ENCODE results near the gene SRRM1. TPM values are rescaled to one million over a fixed set of nuclear protein-coding genes. Genes with fewer than 3 reads are reported as not detected.

Gene SRRM1
- total RNA-seq, 1 donor from 2014 or later, result 115 TPM

DNA sequence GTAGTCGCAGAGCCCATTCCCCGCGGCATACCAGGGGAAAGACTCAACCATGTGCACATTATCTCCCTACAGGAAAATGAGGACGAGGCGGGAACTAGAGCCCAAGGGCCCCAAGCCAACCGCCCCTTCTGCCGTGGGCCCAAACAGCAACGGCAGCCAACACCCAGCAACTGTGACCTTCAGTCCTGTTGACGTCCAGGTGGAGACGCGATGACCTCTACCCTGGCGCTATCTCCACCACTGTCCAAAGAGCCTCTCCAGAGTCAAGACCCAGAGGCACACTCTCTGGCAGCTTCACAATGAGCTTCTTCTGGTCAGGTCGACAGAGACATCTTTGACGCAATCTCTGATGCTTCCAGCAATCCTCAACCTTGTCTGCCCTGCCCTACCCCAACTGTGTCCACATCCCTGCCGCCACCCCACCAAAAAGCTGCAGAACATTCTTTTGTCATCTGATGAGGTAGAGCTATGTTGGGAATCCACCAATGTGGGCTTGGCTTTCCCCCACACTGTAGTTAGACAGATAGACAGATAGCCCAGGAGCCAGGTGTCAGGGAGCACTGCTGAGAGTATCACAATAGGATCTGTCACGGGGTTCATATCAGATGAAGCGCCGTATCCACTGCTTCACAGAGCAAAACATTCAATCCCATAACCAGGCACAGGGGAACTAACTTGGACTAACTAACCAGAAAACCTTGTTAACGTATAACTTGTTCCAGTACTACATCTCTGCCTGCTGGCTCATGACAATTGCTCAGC, 37.4 kb upstream of the SRRM1 start:
- Histone ChIP-seq H3K4me3 (no peak overlapping the region), H3K27me3 (ENCODE audit: low read depth) (no peaks in the 10 kb centered on the region), H3K27ac (no peak overlapping the region), H3K4me1 (no peaks in the 10 kb centered on the region), H3K9me3 (no peaks in the 10 kb centered on the region), H3K36me3 (no peaks in the 10 kb centered on the region)
- intact Hi-C loops (cut with DNase I), result no loop called here
- ATAC-seq, result no peak
- TF ChIP-seq, protein P1, sequence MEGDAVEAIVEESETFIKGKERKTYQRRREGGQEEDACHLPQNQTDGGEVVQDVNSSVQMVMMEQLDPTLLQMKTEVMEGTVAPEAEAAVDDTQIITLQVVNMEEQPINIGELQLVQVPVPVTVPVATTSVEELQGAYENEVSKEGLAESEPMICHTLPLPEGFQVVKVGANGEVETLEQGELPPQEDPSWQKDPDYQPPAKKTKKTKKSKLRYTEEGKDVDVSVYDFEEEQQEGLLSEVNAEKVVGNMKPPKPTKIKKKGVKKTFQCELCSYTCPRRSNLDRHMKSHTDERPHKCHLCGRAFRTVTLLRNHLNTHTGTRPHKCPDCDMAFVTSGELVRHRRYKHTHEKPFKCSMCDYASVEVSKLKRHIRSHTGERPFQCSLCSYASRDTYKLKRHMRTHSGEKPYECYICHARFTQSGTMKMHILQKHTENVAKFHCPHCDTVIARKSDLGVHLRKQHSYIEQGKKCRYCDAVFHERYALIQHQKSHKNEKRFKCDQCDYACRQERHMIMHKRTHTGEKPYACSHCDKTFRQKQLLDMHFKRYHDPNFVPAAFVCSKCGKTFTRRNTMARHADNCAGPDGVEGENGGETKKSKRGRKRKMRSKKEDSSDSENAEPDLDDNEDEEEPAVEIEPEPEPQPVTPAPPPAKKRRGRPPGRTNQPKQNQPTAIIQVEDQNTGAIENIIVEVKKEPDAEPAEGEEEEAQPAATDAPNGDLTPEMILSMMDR (IDR thresholded peaks at IDR 0.05), result no peak
- DNase-seq, result no peak

DNA sequence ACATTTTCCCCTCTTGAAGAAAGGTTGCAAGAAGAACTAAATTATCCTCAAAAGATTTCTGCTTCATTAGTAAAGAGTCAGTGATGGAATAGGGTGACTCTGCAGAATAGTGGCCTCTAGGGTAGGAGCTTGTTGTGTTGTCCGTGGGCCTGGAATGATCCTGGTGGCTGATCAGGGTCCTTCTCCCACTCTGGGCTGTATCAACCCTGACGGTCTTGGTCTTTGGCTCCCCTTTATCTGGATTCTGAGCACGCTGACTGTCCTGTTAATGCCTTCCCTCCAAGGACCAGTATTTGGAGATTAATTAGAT, 36.9 kb upstream of the SRRM1 start:
- TF ChIP-seq, protein P1 (IDR thresholded peaks at IDR 0.05), result no peak
- Histone ChIP-seq H3K4me1 (no peaks in the 10 kb centered on the region), H3K27ac (no peak overlapping the region), H3K4me3 (no peak overlapping the region), H3K9me3 (no peaks in the 10 kb centered on the region), H3K36me3 (no peaks in the 10 kb centered on the region), H3K27me3 (ENCODE audit: low read depth) (no peaks in the 10 kb centered on the region)
- intact Hi-C loops (cut with DNase I), result no loop called here
- DNase-seq (no peak), ATAC-seq (no peak)

DNA sequence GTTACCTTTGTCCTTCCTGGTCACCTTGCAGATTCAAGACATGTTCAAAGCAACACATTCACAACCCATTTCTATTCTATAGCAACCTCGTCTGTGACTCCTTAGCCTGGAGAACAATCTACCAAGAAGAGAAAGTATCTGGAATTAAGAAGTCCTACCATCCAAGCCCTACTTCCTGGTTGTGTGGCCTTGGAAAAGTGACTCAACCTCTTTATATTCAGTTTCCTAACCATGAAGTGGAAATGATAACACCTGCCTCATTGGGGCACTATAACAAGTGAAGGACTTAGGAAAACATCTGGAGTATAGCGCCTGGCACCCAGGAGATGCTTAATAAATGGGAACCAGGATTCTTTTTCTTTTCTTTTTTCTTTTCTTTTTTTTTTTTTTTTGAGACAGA, 36.5 kb upstream of the SRRM1 start:
- no peak for ATAC-seq
- intact Hi-C loops (cut with DNase I), result no loop called here

DNA sequence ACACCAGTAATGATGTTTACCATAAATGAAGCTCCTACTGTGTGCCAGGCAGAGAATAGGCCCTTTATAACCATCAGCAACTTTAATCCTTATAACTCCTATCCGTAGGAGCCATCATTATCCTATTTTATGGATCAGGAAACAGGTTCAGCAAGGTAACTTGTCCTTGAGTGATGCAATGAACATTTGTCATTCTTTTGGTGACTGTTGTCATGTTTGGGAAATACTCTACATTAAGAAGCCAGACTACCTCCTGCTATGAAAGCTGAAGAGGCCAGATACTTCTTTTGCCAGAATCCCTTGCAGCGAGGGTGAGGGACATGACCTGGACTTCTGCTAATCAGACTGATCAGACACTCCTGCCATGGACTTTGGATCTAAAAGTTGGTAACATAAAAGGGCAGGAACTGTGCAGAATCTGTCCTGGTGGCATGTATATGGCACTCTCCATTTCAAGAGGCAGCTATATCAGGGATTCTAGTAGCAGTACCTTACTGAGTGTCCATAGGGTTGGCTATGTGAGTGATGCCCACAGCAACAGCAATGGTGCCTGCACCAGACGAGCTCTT, 33.1 kb upstream of the SRRM1 start:
- no peak overlapping the region for H3K27ac ChIP-seq
- TF ChIP-seq, protein P1 (IDR thresholded peaks at IDR 0.05), result no peak
- H3K9me3 ChIP-seq, result no peaks in the 10 kb centered on the region
- ATAC-seq (no peak), DNase-seq (no peak)
- H3K36me3 ChIP-seq, result no peaks in the 10 kb centered on the region
- H3K4me1 ChIP-seq, result no peaks in the 10 kb centered on the region
- intact Hi-C loops (cut with DNase I), result no loop called here
- no peaks in the 10 kb centered on the region for H3K27me3 ChIP-seq (ENCODE audit: low read depth)
- no peak overlapping the region for H3K4me3 ChIP-seq

More for the DNA sequence above, 36.5 kb upstream of the SRRM1 start:
- TF ChIP-seq, protein P1 (IDR thresholded peaks at IDR 0.05), result no peak
- Histone ChIP-seq H3K9me3 (no peaks in the 10 kb centered on the region), H3K4me3 (no peak overlapping the region), H3K27ac (no peak overlapping the region), H3K4me1 (no peaks in the 10 kb centered on the region), H3K36me3 (no peaks in the 10 kb centered on the region), H3K27me3 (ENCODE audit: low read depth) (no peaks in the 10 kb centered on the region)
- no peak for DNase-seq

DNA sequence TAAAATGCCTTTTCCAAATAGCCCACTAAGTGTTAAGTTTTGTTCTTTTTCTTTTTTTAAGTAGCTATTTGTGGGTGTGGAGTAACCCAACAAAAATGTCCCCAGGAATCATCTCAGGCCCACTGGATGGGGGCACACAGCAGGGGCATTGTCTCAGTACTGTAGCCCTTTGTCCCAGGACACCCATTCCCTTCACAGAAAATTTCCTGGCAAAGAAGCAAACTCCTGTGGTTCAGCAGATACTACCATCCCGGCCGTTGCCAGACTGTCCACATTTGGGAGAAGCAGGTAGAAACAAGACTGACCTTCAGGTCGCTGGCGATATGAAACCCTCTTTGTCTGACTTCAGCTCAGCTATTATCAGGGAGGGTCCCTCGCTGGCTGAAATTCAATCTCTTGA, 23.7 kb upstream of the SRRM1 start:
- H3K27ac ChIP-seq, result no peak overlapping the region
- no peaks in the 10 kb centered on the region for H3K9me3 ChIP-seq
- intact Hi-C loops (cut with DNase I), result no loop called here
- no peaks in the 10 kb centered on the region for H3K36me3 ChIP-seq
- H3K4me1 ChIP-seq, result no peaks in the 10 kb centered on the region
- TF ChIP-seq, protein P1 (IDR thresholded peaks at IDR 0.05), result no peak
- H3K27me3 ChIP-seq (ENCODE audit: low read depth), result peaks cover 2% of the 10 kb centered on the region
- no peak overlapping the region for H3K4me3 ChIP-seq
- ATAC-seq, result no peak
- DNase-seq, result no peak
